Endothelial cell of umbilical vein (primary cell): Measurements from ENCODE around the gene H19. TPM values are rescaled to one million over a fixed set of nuclear protein-coding genes. Genes with fewer than 3 reads are reported as not detected.

ENCODE experiments used
- BruUV-seq: library from RNA; stranded (reverse); fragments of 400-500 nt; replicated peaks from 2 replicates; lab custom pipeline; 2021; lab: Mats Ljungman, UMichigan
- CTCF ChIA-PET: fragments of 300-600, 350-600 bp; sonication (Branson Sonifier 250); formaldehyde crosslinking; loops from one replicate; lab custom pipeline; 2021; ENCODE audit warnings: antibody characterized with exemption, inconsistent platforms; lab: Charles Lee
- POLR2A ChIA-PET: fragments of 300-600, 350-600 bp; sonication (Branson Sonifier 250); formaldehyde crosslinking; loops from one replicate; lab custom pipeline; 2021; ENCODE audit warnings: antibody characterized with exemption, inconsistent platforms; lab: Charles Lee
- DNase-seq: peaks from one replicate; pipeline ENCODE4 v3.0.0-alpha.2; 2011; ENCODE audit warnings: low read depth, low spot score
- FAIRE-seq: peaks from 2 replicates; lab custom pipeline; 2011; peaks lifted over from hg19 to GRCh38; lab: Jason Lieb, UNC
- H2AFZ ChIP-seq: 2 replicates; pipeline ENCODE4 v1.6.0; 2012; ENCODE audit warnings: low read depth, low read length, control low read depth, inconsistent platforms
- H3K27ac ChIP-seq: 2 replicates; pipeline ENCODE4 v1.5.1; 2011; ENCODE audit warnings: low read depth, mild to moderate bottlenecking, control low read depth, low read length, moderate library complexity; ENCODE audit not compliant: insufficient read depth
- H3K27me3 ChIP-seq, 2 experiments: 2 replicates each; pipeline versions ENCODE4 v1.6.0 to v1.6.1; 2011; ENCODE audit warnings: low read length in 2 of 2, mixed read lengths in 1 of 2; ENCODE audit not compliant: control insufficient read depth in 2 of 2, insufficient read depth in 2 of 2
- H3K36me3 ChIP-seq, 2 experiments: 2 replicates in 1 of 2; 3 replicates in 1 of 2; pipeline ENCODE4 v1.5.1; 2011; ENCODE audit warnings: low read length in 2 of 2, mild to moderate bottlenecking in 1 of 2, moderate library complexity in 1 of 2; ENCODE audit not compliant: control insufficient read depth in 2 of 2, insufficient read depth in 2 of 2; ENCODE audit errors: extremely low read depth in 1 of 2
- H3K4me1 ChIP-seq: 3 replicates; pipeline ENCODE4 v1.5.1; 2011; ENCODE audit warnings: mild to moderate bottlenecking, low read length; ENCODE audit not compliant: control insufficient read depth, insufficient read depth; ENCODE audit errors: extremely low read depth
- H3K4me2 ChIP-seq: 2 replicates; pipeline ENCODE4 v1.6.1; 2011; ENCODE audit warnings: low read length, control low read depth, mixed read lengths; ENCODE audit not compliant: insufficient read depth
- H3K4me3 ChIP-seq, 3 experiments: fragments of 200-600 bp in 1 of 3; sonication (generic), shearing (Covaris generic) in 1 of 3; replicated peaks in 1 of 3; 2 replicates each; pipeline ENCODE4 v1.5.1; 2011 to 2016; ENCODE audit warnings: control low read depth in 3 of 3, low read length in 3 of 3, mild to moderate bottlenecking in 2 of 3, inconsistent platforms in 1 of 3, low read depth in 1 of 3, moderate library complexity in 1 of 3; ENCODE audit not compliant: insufficient read depth in 1 of 3
- H3K79me2 ChIP-seq: 2 replicates; pipeline ENCODE4 v1.6.0; 2012; ENCODE audit warnings: low read length, inconsistent platforms; ENCODE audit not compliant: control insufficient read depth, insufficient read depth
- H3K9ac ChIP-seq: replicated peaks from 2 replicates; pipeline ENCODE3; 2011; ENCODE audit warnings: low read length, control low read depth; ENCODE audit not compliant: insufficient read depth; ENCODE audit errors: extremely low read depth
- H3K9me1 ChIP-seq: replicated peaks from 3 replicates; pipeline ENCODE4 v1.6.0; 2011; ENCODE audit warnings: mild to moderate bottlenecking, low read length; ENCODE audit not compliant: control insufficient read depth, insufficient read depth; ENCODE audit errors: extremely low read depth
- H3K9me3 ChIP-seq: replicated peaks from 2 replicates; pipeline ENCODE4 v1.5.1; 2012; ENCODE audit warnings: low read length, inconsistent platforms; ENCODE audit not compliant: control insufficient read depth, insufficient read depth
- H4K20me1 ChIP-seq: replicated peaks from 2 replicates; pipeline ENCODE3; 2011; ENCODE audit warnings: mild to moderate bottlenecking, low read length; ENCODE audit not compliant: control insufficient read depth, insufficient read depth; ENCODE audit errors: extremely low read depth
- CTCF ChIP-seq, 2 donors: IDR thresholded peaks; 1 replicate in 1 of 2; 2 replicates in 1 of 2; pipeline ENCODE4 v1.5.1; 2011; ENCODE audit warnings: low read length in 2 of 2, mild to moderate bottlenecking in 2 of 2, moderate library complexity in 2 of 2, control low read depth in 1 of 2, inconsistent platforms in 1 of 2, low read depth in 1 of 2; ENCODE audit not compliant: insufficient read depth in 1 of 2; ENCODE audit errors: extremely low read depth in 1 of 2
- EZH2 ChIP-seq: IDR thresholded peaks from 2 replicates; pipeline ENCODE4 v1.6.1; 2012; ENCODE audit warnings: borderline replicate concordance, low read depth, mild to moderate bottlenecking, moderate library complexity, low read length, inconsistent platforms; ENCODE audit not compliant: severe bottlenecking
- FOS ChIP-seq: IDR thresholded peaks from 2 replicates; pipeline ENCODE4 v1.6.1; 2011; ENCODE audit warnings: mild to moderate bottlenecking, low read length, moderate library complexity, borderline replicate concordance; ENCODE audit not compliant: insufficient read depth
- GATA2 ChIP-seq: IDR thresholded peaks from 2 replicates; pipeline ENCODE4 v1.7.0; 2011; ENCODE audit warnings: low read depth, mild to moderate bottlenecking, moderate library complexity, mixed read lengths, low read length; ENCODE audit not compliant: insufficient read length, insufficient read depth
- JUN ChIP-seq: IDR thresholded peaks from 2 replicates; pipeline ENCODE4 v1.6.1; 2011; ENCODE audit warnings: borderline replicate concordance, low read depth; ENCODE audit not compliant: insufficient read length, insufficient read depth
- MYC ChIP-seq: IDR thresholded peaks from one replicate; pipeline ENCODE4 v1.6.1; 2011; ENCODE audit warnings: mild to moderate bottlenecking, low read depth, low read length
- POLR2A ChIP-seq: IDR thresholded peaks from 2 replicates; pipeline ENCODE4 v1.6.1; 2012; ENCODE audit warnings: low read depth, mild to moderate bottlenecking, control low read depth, low read length
- POLR2AphosphoS5 ChIP-seq: IDR thresholded peaks from 2 replicates; pipeline ENCODE4 v1.6.1; 2012; ENCODE audit warnings: low read depth, mild to moderate bottlenecking, control low read depth, low read length, moderate library complexity; ENCODE audit not compliant: insufficient read depth
- dilution Hi-C: fragments of 300-500 bp; cut with MboI; formaldehyde crosslinking; loops from one replicate; pipeline ENCODE4 v1.15.0; 2019; ENCODE audit warnings: low sequenced_read_pairs; ENCODE audit not compliant: extremely low pct_ligation_motif_present
- intact Hi-C: fragments of 100-400 bp; cut with micrococcal nuclease; formaldehyde crosslinking; loops from one replicate; pipeline ENCODE4 v1.10.0; 2022
- polyA plus RNA-seq, 4 experiments: library from polyadenylated mRNA; depleted of rRNA in 3 of 4; stranded (reverse) in 3 of 4; unstranded in 1 of 4; fragments of >200 nt; gene quantifications; 2 replicates each; pipeline versions ENCODE4 v1.2.1 to v1.2.3, GENCODE V29; 2011 to 2012; ENCODE audit warnings: missing spikeins in 1 of 4
- total RNA-seq: library from RNA; stranded (reverse); gene quantifications from 2 replicates; pipeline ENCODE4 v1.2.3, GENCODE V29; 2021
- TF ChIP-seq, protein P1 (sequence below): IDR thresholded peaks from 2 replicates; pipeline ENCODE4 v1.6.1; 2011; ENCODE audit not compliant: insufficient read depth, insufficient read length

The H19 gene
- total and polyA plus RNA-seq, 2 donors (not counting 3 experiments of a cell fraction or from before 2014, with no cell fraction given) = 0.21 to 3.2 TPM

GRCh38 chr11:2035382-2035781, 37.7 kb upstream of the H19 start:
- no peaks in the 10 kb centered on the region for H3K36me3 ChIP-seq
- DNase-seq (no peak), FAIRE-seq (no peak)
- no peak overlapping the region for H3K4me2 ChIP-seq
- ChIA-PET CTCF (interaction anchor here (2.2 to 9.3 kb wide), 4 partner anchors 105 to 153 kb away, joined by 7 to 868 read pairs (median 28); partner anchors contain the start of gene IGF2), POLR2A (no interaction called here)
- BruUV-seq = no TSS peak
- TF ChIP-seq FOS (no peak), EZH2 (no peak), GATA2 (no peak), CTCF (IDR thresholded peaks at IDR 0.05; ENCODE audit: extremely low read depth in 1 of 2, insufficient read depth in 1 of 2, low read depth in 1 of 2, low read length in 2 of 2) (no peak), JUN (no peak), POLR2AphosphoS5 (no peak), MYC (no peak), POLR2A (no peak)
- TF ChIP-seq, protein P1, sequence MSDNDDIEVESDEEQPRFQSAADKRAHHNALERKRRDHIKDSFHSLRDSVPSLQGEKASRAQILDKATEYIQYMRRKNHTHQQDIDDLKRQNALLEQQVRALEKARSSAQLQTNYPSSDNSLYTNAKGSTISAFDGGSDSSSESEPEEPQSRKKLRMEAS = no peak
- no peaks in the 10 kb centered on the region for H3K27me3 ChIP-seq
- H3K4me3 ChIP-seq = no peak overlapping the region
- H3K9me3 ChIP-seq = no peaks in the 10 kb centered on the region
- H3K27ac ChIP-seq = no peak overlapping the region
- H3K9ac ChIP-seq = no peak overlapping the region
- no peaks in the 10 kb centered on the region for H4K20me1 ChIP-seq
- dilution Hi-C loops (no loop called here), intact Hi-C loops (no loop called here)
- H3K4me1 ChIP-seq = no peaks in the 10 kb centered on the region
- H2AFZ ChIP-seq = no peak overlapping the region
- no peaks in the 10 kb centered on the region for H3K79me2 ChIP-seq
- no peaks in the 10 kb centered on the region for H3K9me1 ChIP-seq
